Neural progenitor cell (in vitro differentiated cells): ENCODE measurements around the gene DRD1.

Experiments used
- EZH2 ChIP-seq: fragments of 200-600 bp; sonication (generic); IDR thresholded peaks from 2 replicates; pipeline ENCODE4 v1.6.1; 2017; ENCODE audit warnings: antibody characterized with exemption, mild to moderate bottlenecking, moderate library complexity
- EZH2phosphoT487 ChIP-seq: fragments of 200-600 bp; sonication (generic); IDR thresholded peaks from 2 replicates; pipeline ENCODE4 v1.6.1; 2017; ENCODE audit warnings: antibody characterized with exemption
- TF ChIP-seq, protein P1 (sequence below): fragments of 200-600 bp; sonication (generic); IDR thresholded peaks from 2 replicates; pipeline ENCODE4 v1.5.1; 2017; ENCODE audit warnings: antibody characterized with exemption, mild to moderate bottlenecking

DNA sequence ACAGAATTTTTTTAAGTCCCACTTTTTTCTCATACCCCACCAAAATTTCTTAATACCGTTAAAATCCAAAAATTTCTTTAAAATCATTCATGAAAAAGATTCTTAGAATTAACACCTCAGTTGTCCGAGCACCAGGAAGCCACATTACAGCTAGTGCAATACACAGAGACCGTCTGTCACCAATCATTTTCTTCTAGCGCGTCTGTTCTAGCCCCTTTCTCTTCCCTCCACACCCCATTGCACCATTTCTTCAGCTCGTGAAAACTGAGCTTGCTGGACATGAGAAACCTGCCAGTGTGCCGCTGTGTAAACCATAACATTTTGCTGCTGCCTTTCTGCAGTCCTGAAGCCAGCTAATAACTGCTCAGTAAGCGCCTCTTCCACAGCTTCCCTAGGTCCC is 39.4 kb upstream of the DRD1 start:
- TF ChIP-seq, protein P1, sequence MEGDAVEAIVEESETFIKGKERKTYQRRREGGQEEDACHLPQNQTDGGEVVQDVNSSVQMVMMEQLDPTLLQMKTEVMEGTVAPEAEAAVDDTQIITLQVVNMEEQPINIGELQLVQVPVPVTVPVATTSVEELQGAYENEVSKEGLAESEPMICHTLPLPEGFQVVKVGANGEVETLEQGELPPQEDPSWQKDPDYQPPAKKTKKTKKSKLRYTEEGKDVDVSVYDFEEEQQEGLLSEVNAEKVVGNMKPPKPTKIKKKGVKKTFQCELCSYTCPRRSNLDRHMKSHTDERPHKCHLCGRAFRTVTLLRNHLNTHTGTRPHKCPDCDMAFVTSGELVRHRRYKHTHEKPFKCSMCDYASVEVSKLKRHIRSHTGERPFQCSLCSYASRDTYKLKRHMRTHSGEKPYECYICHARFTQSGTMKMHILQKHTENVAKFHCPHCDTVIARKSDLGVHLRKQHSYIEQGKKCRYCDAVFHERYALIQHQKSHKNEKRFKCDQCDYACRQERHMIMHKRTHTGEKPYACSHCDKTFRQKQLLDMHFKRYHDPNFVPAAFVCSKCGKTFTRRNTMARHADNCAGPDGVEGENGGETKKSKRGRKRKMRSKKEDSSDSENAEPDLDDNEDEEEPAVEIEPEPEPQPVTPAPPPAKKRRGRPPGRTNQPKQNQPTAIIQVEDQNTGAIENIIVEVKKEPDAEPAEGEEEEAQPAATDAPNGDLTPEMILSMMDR: no peak
- TF ChIP-seq EZH2: no peak
- no peak for TF ChIP-seq EZH2phosphoT487
